ENCODE measurements around the gene NKX6-1.

GRCh38 chr4:84527391-84527790 is 28.3 kb upstream of the NKX6-1 start:
- TF ChIP-seq EZH2phosphoT487 (IDR thresholded peaks at IDR 0.05; ENCODE audit: insufficient read depth, low read depth): no peak
- TF ChIP-seq EZH2 (IDR thresholded peaks at IDR 0.05; ENCODE audit: insufficient read depth, poor library complexity, severe bottlenecking): no peak
